ENCODE measurements around the gene TXNDC15.

TXNDC15 gene

DNA sequence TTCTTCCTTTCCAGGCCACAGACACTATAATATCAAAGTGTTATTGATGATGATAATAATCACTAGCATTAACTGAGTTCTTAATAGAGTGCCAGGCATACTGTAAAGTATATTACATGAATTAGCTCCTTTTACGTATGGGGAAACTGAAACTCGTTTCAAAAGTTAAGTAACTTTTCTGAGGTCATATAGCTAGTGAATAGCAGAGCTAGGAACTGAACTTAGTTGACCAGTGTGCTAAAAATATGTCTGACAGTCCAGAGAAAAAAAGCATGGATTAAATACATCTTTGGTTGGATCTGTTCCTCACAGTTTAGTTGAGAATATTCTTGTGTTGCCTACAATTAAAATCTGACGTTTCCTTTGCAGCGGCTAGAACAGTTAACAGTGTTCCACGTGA is 75.1 kb downstream of the TXNDC15 start:
- TF ChIP-seq, protein P1, sequence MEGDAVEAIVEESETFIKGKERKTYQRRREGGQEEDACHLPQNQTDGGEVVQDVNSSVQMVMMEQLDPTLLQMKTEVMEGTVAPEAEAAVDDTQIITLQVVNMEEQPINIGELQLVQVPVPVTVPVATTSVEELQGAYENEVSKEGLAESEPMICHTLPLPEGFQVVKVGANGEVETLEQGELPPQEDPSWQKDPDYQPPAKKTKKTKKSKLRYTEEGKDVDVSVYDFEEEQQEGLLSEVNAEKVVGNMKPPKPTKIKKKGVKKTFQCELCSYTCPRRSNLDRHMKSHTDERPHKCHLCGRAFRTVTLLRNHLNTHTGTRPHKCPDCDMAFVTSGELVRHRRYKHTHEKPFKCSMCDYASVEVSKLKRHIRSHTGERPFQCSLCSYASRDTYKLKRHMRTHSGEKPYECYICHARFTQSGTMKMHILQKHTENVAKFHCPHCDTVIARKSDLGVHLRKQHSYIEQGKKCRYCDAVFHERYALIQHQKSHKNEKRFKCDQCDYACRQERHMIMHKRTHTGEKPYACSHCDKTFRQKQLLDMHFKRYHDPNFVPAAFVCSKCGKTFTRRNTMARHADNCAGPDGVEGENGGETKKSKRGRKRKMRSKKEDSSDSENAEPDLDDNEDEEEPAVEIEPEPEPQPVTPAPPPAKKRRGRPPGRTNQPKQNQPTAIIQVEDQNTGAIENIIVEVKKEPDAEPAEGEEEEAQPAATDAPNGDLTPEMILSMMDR (IDR thresholded peaks at IDR 0.05; ENCODE audit: low read depth, low read length, missing control alignments): no peak
- Histone ChIP-seq H3K36me3 (replicated peaks) (no peaks in the 10 kb centered on the region), H3K27ac (no peak overlapping the region), H3K27me3 (replicated peaks) (no peaks in the 10 kb centered on the region), H3K4me3 (ENCODE audit: low read depth, low read length) (no peak overlapping the region)
- in situ Hi-C loops (cut with HindIII; ENCODE audit: low pct_ligation_motif_present, low sequenced_read_pairs): no loop called here
- DNase-seq: no peak

All from brain microvascular endothelial cell (primary cell).